Mesenchymal stem cell (in vitro differentiated cells and primary cell): ENCODE measurements around the gene OTOL1.

ENCODE experiments used
- DNase-seq: peaks from one replicate; pipeline ENCODE4 v3.0.0-alpha.2; 2013
- H2AFZ ChIP-seq: one replicate; pipeline ENCODE4 v1.6.1; 2013; ENCODE audit warnings: low read depth, mild to moderate bottlenecking, control low read depth, inconsistent platforms, low read length, moderate library complexity
- H2AK5ac ChIP-seq: 2 replicates; pipeline ENCODE4 v1.6.1; 2013; ENCODE audit warnings: low read length, moderate library complexity, mild to moderate bottlenecking, inconsistent platforms; ENCODE audit not compliant: severe bottlenecking
- H2BK120ac ChIP-seq: one replicate; pipeline ENCODE4 v1.6.1; 2013; ENCODE audit warnings: low read depth, mild to moderate bottlenecking, inconsistent platforms, low read length, moderate library complexity
- H2BK12ac ChIP-seq, 2 experiments: one replicate each; pipeline ENCODE4 v1.6.1; 2013; ENCODE audit warnings: inconsistent platforms in 2 of 2, low read length in 2 of 2, mild to moderate bottlenecking in 2 of 2, moderate library complexity in 2 of 2, control low read depth in 1 of 2
- H2BK15ac ChIP-seq: one replicate; pipeline ENCODE4 v1.6.1; 2013; ENCODE audit warnings: mild to moderate bottlenecking, low read depth, inconsistent platforms; ENCODE audit not compliant: poor library complexity, severe bottlenecking
- H2BK5ac ChIP-seq: 2 replicates; pipeline ENCODE4 v1.6.1; 2013; ENCODE audit warnings: low read depth, mild to moderate bottlenecking, low read length, control low read depth, inconsistent platforms; ENCODE audit not compliant: poor library complexity, severe bottlenecking
- H3K14ac ChIP-seq, 2 experiments: one replicate each; pipeline ENCODE4 v1.6.1; 2013; ENCODE audit warnings: inconsistent platforms in 2 of 2, low read length in 2 of 2, control low read depth in 1 of 2, mild to moderate bottlenecking in 1 of 2, moderate library complexity in 1 of 2
- H3K18ac ChIP-seq, 2 experiments: one replicate each; pipeline ENCODE4 v1.6.1; 2013; ENCODE audit warnings: inconsistent platforms in 2 of 2, low read length in 2 of 2, control low read depth in 1 of 2, low read depth in 1 of 2, mild to moderate bottlenecking in 1 of 2
- H3K23ac ChIP-seq, 2 experiments: one replicate each; pipeline ENCODE4 v1.6.1; 2013; ENCODE audit warnings: inconsistent platforms in 2 of 2, low read length in 2 of 2, mild to moderate bottlenecking in 2 of 2, moderate library complexity in 2 of 2, control low read depth in 1 of 2
- H3K27ac ChIP-seq: 2 replicates; pipeline ENCODE4 v1.5.1; 2013; ENCODE audit warnings: mild to moderate bottlenecking, moderate library complexity, low read length, control low read depth, inconsistent platforms; ENCODE audit not compliant: poor library complexity, severe bottlenecking
- H3K27me3 ChIP-seq, 2 experiments: 2 replicates each; pipeline versions ENCODE4 v1.6.1 to v1.7.0; 2013; ENCODE audit warnings: low read length in 2 of 2, mild to moderate bottlenecking in 2 of 2, moderate library complexity in 2 of 2, control low read depth in 1 of 2, inconsistent platforms in 1 of 2; ENCODE audit not compliant: control insufficient read depth in 1 of 2, insufficient read depth in 1 of 2
- H3K36me3 ChIP-seq, 2 experiments: 2 replicates each; pipeline versions ENCODE4 v1.6.1 to v1.7.0; 2013; ENCODE audit warnings: low read length in 2 of 2, control low read depth in 1 of 2, inconsistent platforms in 1 of 2, low read depth in 1 of 2, mild to moderate bottlenecking in 1 of 2; ENCODE audit not compliant: insufficient read depth in 2 of 2, control insufficient read depth in 1 of 2
- H3K4ac ChIP-seq, 2 experiments: one replicate each; pipeline ENCODE4 v1.6.1; 2013; ENCODE audit warnings: inconsistent platforms in 2 of 2, low read length in 2 of 2, mild to moderate bottlenecking in 2 of 2, moderate library complexity in 2 of 2, control low read depth in 1 of 2, low read depth in 1 of 2
- H3K4me1 ChIP-seq: 2 replicates; pipeline ENCODE4 v1.6.1; 2013; ENCODE audit warnings: low read depth, low read length, control low read depth; ENCODE audit not compliant: control insufficient read depth, insufficient read depth
- H3K4me2 ChIP-seq: 2 replicates; pipeline ENCODE4 v1.6.1; 2013; ENCODE audit warnings: low read length, mild to moderate bottlenecking, inconsistent platforms; ENCODE audit not compliant: poor library complexity, severe bottlenecking
- H3K4me3 ChIP-seq, 2 experiments: 2 replicates each; pipeline versions ENCODE4 v1.5.1 to v1.7.0; 2013; ENCODE audit warnings: low read length in 2 of 2, mild to moderate bottlenecking in 2 of 2, control low read depth in 1 of 2, low read depth in 1 of 2; ENCODE audit not compliant: insufficient read depth in 1 of 2
- H3K79me1 ChIP-seq: replicated peaks from 2 replicates; pipeline ENCODE4 v1.6.1; 2013; ENCODE audit warnings: mild to moderate bottlenecking, control low read depth, low read length, inconsistent platforms; ENCODE audit not compliant: poor library complexity, severe bottlenecking
- H3K9ac ChIP-seq: 2 replicates; pipeline ENCODE4 v1.7.0; 2013; ENCODE audit warnings: mild to moderate bottlenecking, low read length, moderate library complexity
- H3K9me3 ChIP-seq: 2 replicates; pipeline ENCODE4 v1.7.0; 2013; ENCODE audit warnings: mild to moderate bottlenecking, low read length; ENCODE audit not compliant: control insufficient read depth
- H4K8ac ChIP-seq: one replicate; pipeline ENCODE4 v1.6.1; 2013; ENCODE audit warnings: inconsistent platforms, mild to moderate bottlenecking, low read length, moderate library complexity
- H4K91ac ChIP-seq: one replicate; pipeline ENCODE4 v1.6.1; 2013; ENCODE audit warnings: mild to moderate bottlenecking, low read length, inconsistent platforms
- WGBS: methylation state at CpG from one replicate; pipeline ENCODE4 v1.1.7; 2013; ENCODE audit warnings: mixed read lengths; 5-methylcytosine and 5-hydroxymethylcytosine counted together

Gene OTOL1

GRCh38 chr3:161552984-161553560 is 56.5 kb downstream of the OTOL1 start:
- Histone ChIP-seq H3K4me1 (peaks cover under 1% of the 10 kb centered on the region), H3K9me3 (no peaks in the 10 kb centered on the region), H2BK15ac (no peak overlapping the region), H4K8ac (no peak overlapping the region), H3K36me3 (no peaks in the 10 kb centered on the region), H3K4me3 (no peak overlapping the region), H2BK5ac (no peak overlapping the region), H3K27ac (no peak overlapping the region), H3K23ac (no peak overlapping the region), H3K18ac (no peak overlapping the region), H4K91ac (no peak overlapping the region), H3K9ac (no peak overlapping the region), H3K79me1 (no peaks in the 10 kb centered on the region), H3K4ac (no peak overlapping the region), H3K4me2 (no peak overlapping the region), H2AFZ (no peak overlapping the region), H2AK5ac (no peak overlapping the region), H2BK120ac (no peak overlapping the region), H3K27me3 (no peaks in the 10 kb centered on the region), H2BK12ac (no peak overlapping the region), H3K14ac (no peak overlapping the region)
- 68% methylated on average over 6 of the region's 6 CpGs for WGBS
- no peak for DNase-seq
